Mucosa of gallbladder (tissue), 1 donor: ENCODE measurements around the gene RABEP2. TPM values are rescaled to one million over a fixed set of nuclear protein-coding genes. Genes with fewer than 3 reads are reported as not detected.
"Not testable (repeated sequence)": the region's sequence is repeated elsewhere in the genome, so short reads cannot be mapped to it uniquely, and the experiment has no call there.

Source experiments
- DNase-seq: peaks from one replicate; pipeline ENCODE4 v3.0.0-alpha.2; 2020; ENCODE audit warnings: low spot score
- total RNA-seq: library from RNA; stranded (reverse); gene quantifications from one replicate; pipeline ENCODE4 v1.2.1, GENCODE V29; 2021
- donor health status: DM: no; HTN: no; CAD: no.

The RABEP2 gene
- total RNA-seq, 1 donor from 2014 or later: 35.1 TPM

DNA sequence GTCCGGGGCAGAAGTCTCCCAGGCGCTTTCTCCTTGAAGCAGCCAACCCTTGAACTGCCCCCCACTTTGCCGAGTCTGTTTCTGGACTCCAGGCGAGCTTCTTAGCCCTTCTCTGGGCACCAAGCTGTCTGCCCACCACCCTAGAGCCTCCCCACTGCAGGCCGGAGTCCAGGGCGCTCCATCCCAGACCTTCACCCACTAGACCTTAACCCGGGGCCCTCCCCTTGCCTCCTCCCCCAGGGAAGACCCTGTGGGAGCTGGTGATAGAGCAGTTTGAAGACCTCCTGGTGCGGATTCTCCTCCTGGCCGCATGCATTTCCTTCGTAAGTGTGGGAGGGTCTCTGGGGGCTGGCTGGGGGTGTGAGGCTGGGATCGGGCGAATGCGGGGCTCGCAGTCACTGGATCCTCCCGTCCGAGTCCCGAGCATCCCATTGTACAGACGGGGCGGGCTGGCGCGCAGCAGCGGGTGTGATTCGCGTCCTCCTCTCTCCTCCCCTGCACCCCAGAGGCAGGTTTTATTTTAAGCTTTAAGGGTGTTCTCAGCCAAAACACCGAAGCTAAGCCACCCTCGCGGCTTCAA is 45.7 kb downstream of the RABEP2 start:
- no peak for DNase-seq

DNA sequence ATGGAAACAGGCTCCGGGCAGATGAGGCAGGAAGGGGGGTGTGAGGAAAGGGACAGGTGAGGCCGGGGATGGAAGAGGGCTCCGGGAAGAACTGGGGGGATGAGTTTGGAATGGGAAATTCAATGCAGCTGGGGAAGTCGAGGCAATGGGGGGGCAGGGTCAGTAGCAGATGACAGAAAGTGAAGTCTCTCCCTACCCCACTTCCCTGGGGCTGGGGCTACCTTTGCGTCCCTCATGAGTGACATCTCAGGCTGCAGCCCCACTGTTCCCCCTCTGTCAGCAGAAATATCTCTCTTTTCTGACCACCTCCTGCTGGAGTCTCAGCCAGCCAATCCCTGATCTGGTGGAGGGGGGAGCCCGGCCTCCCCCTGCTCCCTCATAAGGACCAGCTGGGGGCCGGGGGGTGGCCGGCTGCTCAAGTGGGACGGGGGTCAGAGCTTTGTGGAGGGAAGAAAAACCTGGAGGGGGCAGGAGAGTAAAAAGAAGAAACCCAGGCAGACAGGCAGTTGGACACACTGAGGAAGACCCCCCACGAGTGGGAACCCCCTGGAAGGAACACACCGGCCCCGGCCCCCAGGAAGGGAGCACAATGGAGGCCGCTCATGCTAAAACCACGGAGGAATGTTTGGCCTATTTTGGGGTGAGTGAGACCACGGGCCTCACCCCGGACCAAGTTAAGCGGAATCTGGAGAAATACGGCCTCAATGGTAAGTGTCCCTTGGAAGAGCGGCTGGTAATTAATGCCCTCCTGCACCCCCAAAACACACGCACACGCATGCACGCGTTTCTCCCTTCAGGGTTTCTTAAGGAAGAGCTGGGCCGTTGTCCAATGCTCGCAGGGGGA is 46.7 kb downstream of the RABEP2 start, which contains the start of gene ATP2A1:
TSS of gene ATP2A1 (plus strand) at position 406 of the 844 bp plus-strand sequence. CDS start at position 590, 184 bp downstream.
- no peak for DNase-seq

DNA sequence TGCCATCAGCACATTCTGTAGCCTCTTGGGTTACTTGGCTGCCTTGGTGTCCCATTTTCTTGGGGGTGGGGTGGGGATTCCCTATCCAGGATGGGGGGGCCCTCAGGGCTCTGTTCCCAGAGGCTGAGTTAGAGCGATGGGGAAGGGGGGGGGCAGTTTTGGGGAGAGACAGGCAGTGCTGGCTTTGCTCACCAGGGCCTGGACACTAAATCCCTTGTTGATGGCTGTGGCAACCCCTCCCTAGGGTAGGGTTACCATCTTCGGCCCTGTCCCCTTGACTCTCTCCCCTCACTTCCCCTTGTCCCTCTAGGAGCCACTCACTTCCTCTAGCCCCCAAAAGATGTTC is 47.4 kb downstream of the RABEP2 start:
- DNase-seq: no peak

DNA sequence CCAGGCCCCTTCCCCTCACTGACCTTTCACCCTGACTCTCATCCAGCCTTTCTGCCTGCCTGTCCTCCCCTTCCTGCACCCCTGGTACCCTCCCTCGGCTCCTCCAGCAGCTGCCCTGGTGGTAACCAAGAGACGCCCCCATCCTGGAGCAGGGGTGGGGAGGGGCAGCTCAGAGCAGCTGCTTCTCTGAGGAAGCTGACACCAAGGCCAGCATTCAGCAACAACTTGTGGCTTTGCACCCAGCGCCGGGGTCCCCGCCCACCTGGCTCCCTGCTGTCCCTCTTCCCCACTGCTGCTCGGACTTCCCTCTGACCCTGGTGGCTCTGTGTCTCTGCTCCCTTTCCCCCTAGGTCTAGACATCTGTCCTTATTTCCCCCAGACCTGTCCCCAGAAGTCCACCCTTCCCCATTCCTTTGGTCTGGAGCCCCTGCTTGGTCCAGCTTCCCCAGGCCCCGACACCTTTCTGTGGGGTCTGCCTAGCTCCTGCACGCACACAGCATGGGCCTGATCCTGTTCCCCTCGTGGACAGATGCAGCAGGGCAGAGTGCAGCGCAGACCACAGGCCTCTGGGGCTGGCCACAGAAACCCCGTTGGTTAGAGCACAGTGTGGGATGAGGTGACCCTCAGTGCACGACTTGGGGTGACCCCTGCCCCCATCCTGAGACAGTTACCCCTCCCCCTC is 47.9 kb downstream of the RABEP2 start:
- no peak for DNase-seq

DNA sequence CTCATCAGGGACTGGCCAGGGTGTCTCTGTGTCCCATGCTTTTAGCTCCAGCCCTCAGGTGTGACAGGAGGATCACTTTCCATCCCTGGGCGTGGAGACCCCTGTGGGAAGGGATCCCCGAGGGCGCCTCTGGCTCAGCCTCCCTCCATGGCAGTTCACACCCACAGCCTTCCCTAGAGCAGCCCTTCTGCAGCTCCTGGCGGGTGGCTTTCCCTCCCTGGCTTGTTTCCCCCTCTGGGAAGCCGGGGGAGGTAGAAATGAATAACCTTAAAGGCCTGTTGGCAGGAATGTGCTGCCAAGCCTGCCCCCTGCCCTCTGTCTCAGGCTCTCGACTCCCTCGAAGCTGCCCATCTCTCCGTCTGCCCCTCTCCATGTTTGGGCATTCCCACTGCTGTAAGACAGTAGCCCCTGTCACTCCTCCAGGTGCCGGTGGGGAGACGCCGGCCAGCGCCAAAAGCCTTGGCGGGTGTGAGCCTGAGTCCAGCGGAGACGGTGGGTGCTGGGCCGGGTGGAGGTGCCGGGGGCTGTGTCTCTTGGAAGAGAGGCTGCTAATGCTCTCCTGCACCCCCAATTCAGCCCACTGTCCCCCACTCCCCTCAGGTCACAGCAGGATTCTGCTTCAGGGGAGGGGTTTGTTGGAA is 48.9 kb downstream of the RABEP2 start:
- DNase-seq: no peak

DNA sequence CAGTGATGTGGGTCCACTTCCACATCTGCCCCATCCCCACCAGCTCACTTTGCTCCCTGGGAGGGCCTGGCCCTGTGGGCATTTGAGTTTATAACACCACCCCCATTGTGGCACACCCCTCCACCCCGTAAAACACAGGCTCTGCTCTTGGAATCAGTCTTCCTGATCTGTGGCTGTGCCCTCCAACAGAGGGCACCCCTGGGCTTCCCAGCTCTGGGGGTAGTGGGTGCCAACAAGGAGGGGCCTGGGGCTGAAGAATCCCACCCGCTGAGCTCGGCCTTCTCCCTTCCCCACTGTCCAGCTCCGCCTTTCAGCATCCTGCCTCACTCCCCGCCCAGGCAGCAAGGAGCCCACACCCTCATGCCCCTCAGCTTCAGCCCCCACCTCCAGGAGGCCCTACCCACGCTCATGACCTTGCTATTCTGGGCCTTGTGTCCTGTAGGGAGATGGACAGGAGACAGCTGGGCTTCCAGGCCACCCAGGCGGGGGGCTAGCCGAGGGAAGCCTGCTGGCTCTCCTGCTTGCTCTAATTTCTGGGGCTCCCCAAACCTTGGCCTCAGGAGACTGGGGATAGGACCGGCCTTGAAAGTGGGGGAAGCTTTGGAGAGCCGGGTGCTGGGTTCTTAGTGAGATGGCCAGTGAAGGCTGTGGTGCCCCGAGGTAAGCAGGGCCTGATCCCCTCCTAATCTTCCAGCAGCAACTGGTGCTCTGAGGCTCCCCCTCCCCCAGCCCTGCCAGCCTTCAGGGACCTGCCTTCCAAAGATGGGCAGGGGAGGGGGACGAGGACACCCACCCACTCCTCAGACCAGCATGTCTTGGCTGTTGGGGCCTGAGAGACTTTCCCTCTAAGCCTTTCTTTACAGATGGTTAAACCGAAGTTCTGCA is 49.7 kb downstream of the RABEP2 start:
- no peak for DNase-seq

DNA sequence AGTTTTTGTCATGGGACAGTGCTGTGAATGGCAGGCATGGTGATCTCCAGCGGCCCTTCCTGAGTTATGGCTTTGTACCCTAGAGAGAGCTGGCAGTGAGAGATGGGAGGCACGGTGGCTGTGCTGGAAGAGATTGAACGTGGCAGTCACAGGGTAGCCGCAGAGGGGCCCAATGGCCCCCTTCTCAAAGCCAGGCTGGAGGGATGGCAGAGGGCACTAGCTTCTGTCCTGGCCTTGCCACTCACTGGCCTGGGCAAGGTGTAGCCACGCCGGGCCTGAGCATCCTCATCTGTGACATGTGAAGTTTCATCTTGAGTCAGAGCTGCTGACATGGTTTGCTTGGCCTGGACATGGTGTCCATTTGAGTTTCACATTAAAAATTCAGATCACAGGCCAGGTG is 50.6 kb downstream of the RABEP2 start:
- DNase-seq: no peak

DNA sequence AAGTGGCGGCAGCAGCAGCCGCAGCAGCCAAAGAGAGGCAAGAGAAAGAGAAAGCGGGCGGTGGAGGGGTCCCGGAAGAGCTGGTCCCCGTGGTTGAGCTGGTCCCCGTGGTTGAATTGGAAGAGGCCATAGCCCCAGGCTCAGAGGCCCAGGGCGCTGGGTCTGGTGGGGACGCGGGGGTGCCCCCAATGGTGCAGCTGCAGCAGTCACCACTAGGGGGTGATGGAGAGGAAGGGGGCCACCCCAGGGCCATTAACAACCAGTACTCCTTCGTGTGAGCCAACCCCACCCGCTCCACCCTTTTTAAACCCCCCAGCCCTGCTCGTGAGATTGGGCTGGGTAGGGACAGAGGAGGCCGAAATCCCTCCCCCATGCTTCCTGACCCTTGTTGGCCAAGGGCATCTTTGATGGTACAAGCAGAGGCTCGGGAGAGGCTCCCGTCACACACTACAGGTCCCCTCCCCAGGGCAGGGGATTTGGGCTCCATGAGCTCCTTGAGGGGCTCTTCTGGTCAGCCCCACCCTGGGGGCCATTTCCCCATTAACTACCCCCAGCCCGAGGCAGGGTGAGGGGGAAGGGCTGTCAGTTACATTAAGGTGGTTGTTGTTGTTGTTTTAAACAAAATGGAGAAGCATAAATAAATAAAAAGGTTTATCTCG is 51.4 kb downstream of the RABEP2 start:
- no peak for DNase-seq

DNA sequence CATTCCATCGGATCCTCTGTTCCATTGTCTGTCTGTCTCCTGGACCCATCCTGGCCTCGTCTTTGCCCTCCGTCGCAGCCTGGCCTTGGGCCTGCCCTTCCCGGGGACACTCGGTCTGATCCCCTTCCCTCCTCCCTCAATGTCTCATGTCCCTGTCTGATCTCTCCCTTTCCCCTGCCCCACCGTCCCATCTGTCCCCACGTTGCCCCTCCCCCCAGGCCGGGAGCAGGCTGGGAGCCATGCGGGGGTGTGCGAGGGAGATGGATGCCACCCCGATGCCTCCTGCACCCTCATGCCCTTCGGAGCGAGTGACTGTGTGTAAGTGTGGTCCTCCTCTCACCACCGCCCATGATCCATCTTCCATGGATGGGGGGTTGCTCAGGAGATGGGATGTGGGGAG is 52.1 kb downstream of the RABEP2 start:
- no peak for DNase-seq

DNA sequence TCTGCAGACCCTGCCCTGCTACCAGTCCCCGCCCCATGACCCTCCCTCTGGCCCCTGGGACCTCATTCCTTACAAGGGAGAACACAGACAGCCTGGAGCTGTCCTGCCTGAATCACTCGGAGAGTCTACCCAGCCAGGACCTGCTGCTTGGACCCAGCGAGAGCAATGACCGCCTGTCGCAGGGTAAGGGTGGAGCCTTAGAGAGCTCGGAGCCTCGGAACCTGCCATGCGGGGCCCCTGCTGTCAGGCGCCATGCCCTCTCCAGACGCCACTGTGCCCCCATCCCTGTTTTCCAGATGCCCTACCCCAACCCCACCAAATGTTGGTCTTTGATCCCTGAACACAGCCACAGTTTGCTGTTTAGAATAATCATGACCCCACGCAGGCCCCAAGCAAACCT is 55.8 kb downstream of the RABEP2 start:
- DNase-seq: no peak

DNA sequence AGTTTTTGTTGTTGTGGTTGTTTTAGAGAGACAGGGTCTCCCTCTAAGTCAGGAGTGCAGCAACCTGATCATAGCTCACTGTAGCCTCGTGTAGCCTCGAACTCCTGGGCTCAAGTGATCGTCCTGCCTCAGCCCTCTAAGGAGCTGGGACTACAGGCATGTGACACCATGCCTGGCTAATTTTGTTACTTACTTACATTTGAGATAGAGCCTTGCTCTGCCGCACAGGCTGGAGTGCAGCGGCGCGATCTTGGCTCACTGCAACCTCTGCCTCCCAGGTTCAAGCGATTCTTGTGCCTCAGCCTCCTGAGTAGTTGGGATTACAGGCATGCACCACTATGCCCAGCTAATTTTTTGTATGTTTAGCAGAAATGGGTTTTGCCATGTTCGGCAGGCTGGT is 57.4 kb downstream of the RABEP2 start:
- DNase-seq: not testable (repeated sequence)

DNA sequence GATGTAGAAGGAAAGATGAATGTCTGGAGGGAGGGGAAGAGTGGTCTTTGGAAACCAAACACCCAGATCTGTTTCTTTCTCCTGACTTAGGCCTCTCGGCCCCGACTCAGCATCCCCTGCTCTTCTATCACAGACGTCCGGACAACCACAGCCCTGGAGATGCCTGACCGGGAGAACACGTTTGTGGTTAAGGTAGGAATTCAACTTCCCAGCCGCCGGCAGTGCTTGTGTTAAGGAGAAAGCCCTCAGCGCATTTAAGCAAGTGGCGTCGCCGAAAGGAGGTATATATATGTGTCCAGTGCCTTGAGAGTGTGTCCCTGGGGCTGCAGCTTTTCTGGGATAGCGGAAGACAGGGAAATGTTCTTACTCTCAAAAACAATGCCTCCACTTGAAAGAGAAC is 57.8 kb downstream of the RABEP2 start:
- DNase-seq: no peak

DNA sequence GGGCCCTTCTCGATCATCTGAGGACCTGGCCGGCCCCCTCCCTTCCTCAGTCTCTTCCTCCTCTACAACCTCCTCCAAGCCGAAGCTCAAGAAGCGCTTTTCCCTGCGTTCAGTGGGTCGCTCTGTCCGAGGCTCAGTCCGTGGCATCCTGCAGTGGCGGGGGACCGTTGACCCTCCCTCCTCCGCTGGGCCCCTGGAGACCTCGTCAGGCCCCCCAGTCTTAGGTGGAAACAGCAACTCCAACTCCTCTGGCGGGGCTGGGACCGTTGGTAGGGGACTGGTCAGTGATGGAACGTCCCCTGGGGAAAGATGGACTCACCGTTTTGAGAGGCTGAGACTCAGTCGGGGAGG is 58.6 kb downstream of the RABEP2 start:
- no peak for DNase-seq

DNA sequence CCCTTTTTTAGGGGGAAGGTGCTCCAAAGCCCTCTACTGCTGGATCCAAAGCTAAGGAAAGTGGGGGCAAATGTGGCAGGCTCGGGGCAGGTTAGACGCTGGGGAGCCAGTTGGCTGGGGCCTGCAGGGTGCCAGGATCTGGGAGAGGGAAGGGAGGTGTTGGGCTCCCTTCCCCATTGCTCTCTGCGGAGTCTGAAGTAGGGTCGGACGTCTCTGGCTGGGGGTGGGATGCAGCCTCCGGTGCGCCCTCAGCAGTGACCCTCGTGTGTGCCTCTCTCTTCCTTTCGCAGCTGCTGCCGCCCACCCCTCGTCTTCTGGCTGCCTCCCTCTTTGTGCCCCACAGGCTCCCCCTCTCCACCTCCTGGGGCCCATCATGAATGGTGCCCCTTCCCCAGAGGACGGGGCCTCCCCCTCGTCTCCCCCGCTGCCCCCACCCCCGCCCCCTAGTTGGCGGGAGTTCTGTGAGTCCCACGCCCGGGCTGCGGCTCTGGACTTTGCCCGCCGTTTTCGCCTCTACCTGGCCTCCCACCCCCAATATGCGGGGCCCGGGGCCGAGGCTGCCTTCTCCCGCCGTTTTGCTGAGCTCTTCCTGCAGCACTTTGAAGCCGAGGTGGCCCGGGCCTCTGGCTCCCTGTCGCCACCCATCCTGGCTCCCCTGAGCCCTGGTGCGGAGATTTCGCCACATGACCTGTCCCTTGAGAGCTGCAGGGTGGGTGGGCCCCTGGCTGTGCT is 59.1 kb downstream of the RABEP2 start:
- no peak for DNase-seq

DNA sequence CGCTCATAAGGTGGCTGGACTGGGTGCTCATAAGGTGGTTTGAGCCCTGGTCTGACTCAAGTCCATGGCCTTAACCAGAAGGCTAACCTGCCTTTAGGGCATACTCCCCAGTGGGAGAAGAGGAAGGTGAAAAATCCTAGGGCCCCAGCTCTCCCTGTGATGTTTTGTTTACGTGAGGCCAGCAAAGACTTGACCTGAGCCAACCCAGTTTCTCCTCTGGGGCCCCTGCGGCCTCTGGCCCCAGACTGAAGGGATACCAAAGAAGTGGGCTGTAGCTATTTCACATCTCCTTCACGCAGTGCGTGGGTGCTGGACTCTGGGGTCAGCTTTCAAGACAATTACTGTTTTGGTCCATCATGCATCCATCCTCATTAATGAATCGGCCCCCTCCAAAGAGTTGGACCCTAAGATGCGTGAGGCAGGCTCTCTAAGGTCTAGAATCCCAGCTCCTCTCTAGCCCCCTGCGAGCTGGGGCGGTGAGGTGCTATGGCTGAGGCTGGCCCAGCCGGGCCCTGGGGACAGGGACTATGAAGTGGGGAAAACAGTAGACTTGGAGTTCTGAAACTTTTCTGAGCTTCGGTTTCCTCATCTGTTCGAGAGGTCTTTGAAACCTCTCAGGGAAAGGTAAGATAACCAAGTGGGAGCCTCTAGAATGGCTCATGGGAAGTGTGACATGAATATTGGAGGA is 59.9 kb downstream of the RABEP2 start:
- no peak for DNase-seq

DNA sequence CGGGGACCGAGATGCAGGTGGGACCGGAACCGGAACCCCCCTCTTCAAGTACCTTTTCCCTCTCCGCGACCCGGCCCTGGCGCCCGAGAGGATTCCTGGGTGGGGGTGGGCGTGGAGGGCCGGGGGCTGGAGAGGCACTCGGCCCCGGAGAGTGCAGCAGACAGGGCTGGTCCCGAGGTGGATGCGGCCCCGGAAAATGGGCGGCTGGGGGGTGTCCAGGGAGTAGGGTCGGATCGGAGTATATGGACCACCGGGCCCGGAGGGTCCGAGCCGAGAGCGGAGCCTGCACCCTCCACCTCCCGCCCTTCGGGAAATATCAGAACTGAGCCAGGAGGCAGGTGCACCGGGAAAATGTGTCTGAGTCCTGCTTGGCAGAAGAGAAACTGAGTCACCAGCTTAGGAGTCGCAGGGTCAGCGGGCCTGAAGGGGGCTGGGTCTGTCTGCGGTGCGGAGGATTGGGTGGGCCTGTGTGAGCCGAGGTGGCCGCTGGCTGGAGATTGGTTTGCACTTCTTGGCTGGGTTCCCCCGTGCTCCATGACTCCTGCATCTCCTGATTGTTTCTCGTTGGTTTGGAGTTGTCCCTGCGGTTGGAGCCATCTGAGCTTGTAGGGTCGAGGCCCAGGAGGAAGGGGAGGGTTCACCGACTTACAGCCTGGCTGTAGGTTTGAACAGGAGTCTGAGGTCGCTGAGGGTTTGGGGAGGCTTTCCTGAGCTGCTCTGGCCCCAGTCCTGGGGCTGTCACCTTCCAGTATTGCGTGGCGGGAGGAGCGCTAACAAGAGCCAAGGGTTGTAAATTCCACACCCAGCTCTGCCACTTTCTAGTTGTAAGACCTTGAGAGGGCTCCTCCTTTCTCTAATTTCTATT is 60.9 kb downstream of the RABEP2 start:
- DNase-seq: no peak

DNA sequence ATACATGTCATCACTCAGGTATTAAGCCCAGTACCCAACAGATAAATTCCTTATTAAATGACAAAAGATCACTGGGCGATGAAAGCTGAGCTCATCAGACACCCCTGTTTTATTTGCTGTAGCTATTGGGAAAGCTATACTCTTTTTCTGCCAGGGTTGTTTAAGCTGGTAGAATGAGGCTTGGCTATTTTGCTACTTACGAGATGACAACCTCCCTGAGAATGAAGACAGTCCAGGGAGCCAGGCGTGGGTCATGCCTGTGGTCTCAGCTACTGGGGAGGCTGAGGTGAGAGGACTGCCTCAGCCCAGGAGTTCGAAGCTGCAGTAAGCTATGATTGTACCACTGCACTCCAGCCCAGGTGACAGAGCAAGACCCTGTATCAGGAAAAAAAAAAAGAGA is 65.7 kb downstream of the RABEP2 start:
- DNase-seq: no peak

DNA sequence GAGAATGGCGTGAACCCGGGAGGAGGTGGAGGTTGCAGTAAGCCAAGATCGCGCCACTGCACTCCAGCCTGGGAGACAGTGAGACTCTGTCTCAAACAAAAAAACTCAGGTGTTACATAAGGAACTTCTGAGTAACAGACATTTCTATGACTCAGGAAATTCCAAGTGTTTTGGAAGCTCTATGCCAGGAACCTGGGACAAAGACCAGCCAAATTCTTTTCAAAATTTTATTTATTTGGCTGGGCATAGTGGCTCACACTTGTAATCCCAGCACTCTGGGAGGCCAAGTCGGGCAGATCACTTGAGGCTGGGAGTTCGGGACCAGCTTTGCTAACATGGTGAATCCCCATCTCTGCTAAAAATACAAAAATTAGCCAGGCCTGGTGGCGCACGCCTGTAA is 66.6 kb downstream of the RABEP2 start:
- no peak for DNase-seq
